Lower leg skin (tissue), 3 donors: ENCODE data around the gene HIP1.
"Not testable (repeated sequence)": the region's sequence is repeated elsewhere in the genome, so short reads cannot be mapped to it uniquely, and the experiment has no call there.

Source experiments
- CTCF ChIP-seq, 3 donors: fragments of 450-650 bp; IDR thresholded peaks; one replicate each; pipeline ENCODE4 v1.5.1; 2016; ENCODE audit warnings: antibody characterized with exemption in 3 of 3, mild to moderate bottlenecking in 3 of 3, moderate library complexity in 2 of 3
- POLR2A ChIP-seq, 2 donors: fragments of 450-650 bp; IDR thresholded peaks; one replicate each; pipeline ENCODE4 v1.6.1; 2016 to 2017; ENCODE audit warnings: antibody characterized with exemption in 2 of 2, mild to moderate bottlenecking in 1 of 2, moderate library complexity in 1 of 2

DNA sequence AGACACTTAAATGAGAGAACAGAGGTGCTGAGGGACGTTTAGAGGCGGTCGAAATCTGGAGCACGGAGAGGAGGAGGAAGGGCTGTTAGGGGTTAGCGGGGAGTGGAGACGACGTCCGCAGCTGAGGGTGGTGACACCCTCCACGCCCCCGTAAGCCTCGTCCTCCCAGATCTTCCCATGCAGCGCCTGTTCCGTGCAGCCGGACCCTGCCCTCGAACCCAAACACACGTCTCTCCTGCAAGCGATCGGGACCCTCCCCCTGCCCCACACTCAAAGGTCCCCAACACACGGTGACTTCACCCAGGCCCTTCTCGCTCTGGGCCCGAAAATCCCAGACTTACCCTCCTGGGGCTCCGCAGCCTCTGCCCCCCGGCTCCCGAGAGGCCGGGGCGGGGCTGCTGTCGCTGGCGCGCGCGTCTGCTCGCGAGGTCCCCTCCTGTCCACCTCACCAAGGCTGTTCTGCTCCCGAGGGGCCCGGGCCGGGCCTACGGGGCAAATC is 211.5 kb downstream of the HIP1 start:
- TF ChIP-seq CTCF, POLR2A (IDR thresholded peaks at IDR 0.05): not testable (repeated sequence)
